WTC11 (cell line): ENCODE measurements around the gene IL4I1. TPM values are rescaled to one million over a fixed set of nuclear protein-coding genes. Genes with fewer than 3 reads are reported as not detected.

Source experiments
- ATAC-seq: fragments of 200-7000 bp; cut with Tn5 transposase; 2 replicates; pipeline ENCODE4 v1.10.0; 2021; ENCODE audit warnings: mild to moderate bottlenecking, moderate library complexity
- CTCF ChIA-PET: fragments of 300-600 bp; sonication (Branson Sonifier 250); formaldehyde crosslinking; loops from one replicate; lab custom pipeline; 2021; ENCODE audit warnings: antibody characterized with exemption; lab: Charles Lee
- POLR2A ChIA-PET: fragments of 350-600 bp; sonication (Branson Sonifier 250); formaldehyde crosslinking; loops from one replicate; lab custom pipeline; 2021; ENCODE audit warnings: antibody characterized with exemption; lab: Charles Lee
- DNase-seq: peaks from one replicate; pipeline ENCODE4 v3.0.0; 2021; ENCODE audit warnings: low spot score
- H3K27ac Mint-ChIP-seq: 2 replicates; pipeline ENCODE4 v1.8.0; 2021; ENCODE audit warnings: mixed read lengths
- H3K27me3 Mint-ChIP-seq: 2 replicates; pipeline ENCODE4 v1.8.0; 2021; ENCODE audit warnings: low read depth, mild to moderate bottlenecking, moderate library complexity, mixed read lengths
- H3K36me3 Mint-ChIP-seq: 2 replicates; pipeline ENCODE4 v1.8.0; 2021; ENCODE audit warnings: mixed read lengths
- H3K4me1 Mint-ChIP-seq: 2 replicates; pipeline ENCODE4 v1.8.0; 2022; ENCODE audit warnings: mixed read lengths
- H3K4me3 Mint-ChIP-seq: 2 replicates; pipeline ENCODE4 v1.8.0; 2021; ENCODE audit warnings: mild to moderate bottlenecking, moderate library complexity, mixed read lengths
- H3K9me3 Mint-ChIP-seq: 2 replicates; pipeline ENCODE4 v1.8.0; 2021; ENCODE audit warnings: mixed read lengths
- AR ChIP-seq: fragments of 250-450 bp; sonication (Bioruptor Pico); IDR thresholded peaks from 2 replicates; pipeline ENCODE4 v1.9.0; 2021; ENCODE audit warnings: mild to moderate bottlenecking
- CBFB ChIP-seq: sonication (generic); formaldehyde crosslinking; IDR thresholded peaks from 2 replicates; pipeline ENCODE4 v1.8.1; 2022; ENCODE audit warnings: mild to moderate bottlenecking, low read depth, missing genetic modification reagents
- CTCF ChIP-seq: fragments of 200-600 bp; IDR thresholded peaks from 2 replicates; pipeline ENCODE4 v1.8.0; 2022; ENCODE audit warnings: antibody characterized with exemption
- EMX1 ChIP-seq: fragments of 250-450 bp; sonication (Bioruptor Pico); IDR thresholded peaks from 2 replicates; pipeline ENCODE4 v1.8.0; 2021; ENCODE audit warnings: mild to moderate bottlenecking
- GTF2I ChIP-seq: fragments of 250-450 bp; sonication (Bioruptor Pico); conservative IDR thresholded peaks from 2 replicates; pipeline ENCODE4 v1.4.0; 2021; ENCODE audit warnings: mild to moderate bottlenecking
- HMGA2 ChIP-seq: fragments of 250-450 bp; sonication (Bioruptor Pico); IDR thresholded peaks from 2 replicates; pipeline ENCODE4 v1.4.0; 2021; ENCODE audit warnings: mild to moderate bottlenecking, moderate library complexity
- JUN ChIP-seq: sonication (generic); formaldehyde crosslinking; IDR thresholded peaks from 2 replicates; pipeline ENCODE4 v1.8.0; 2023; ENCODE audit warnings: mild to moderate bottlenecking, missing genetic modification reagents
- NR1H2 ChIP-seq: sonication (generic); formaldehyde crosslinking; IDR thresholded peaks from 2 replicates; pipeline ENCODE4 v1.9.0; 2021; ENCODE audit warnings: mild to moderate bottlenecking, moderate library complexity, missing genetic modification reagents
- OVOL2 ChIP-seq: fragments of 250-450 bp; sonication (Bioruptor Pico); IDR thresholded peaks from 2 replicates; pipeline ENCODE4 v1.9.0; 2021; ENCODE audit warnings: mild to moderate bottlenecking, borderline replicate concordance
- SMAD3 ChIP-seq: sonication (generic); formaldehyde crosslinking; IDR thresholded peaks from 2 replicates; pipeline ENCODE4 v1.8.0; 2022; ENCODE audit warnings: missing genetic modification reagents, mild to moderate bottlenecking, borderline replicate concordance
- SMAD4 ChIP-seq: sonication (generic); formaldehyde crosslinking; IDR thresholded peaks from 2 replicates; pipeline ENCODE4 v1.8.0; 2022; ENCODE audit warnings: mild to moderate bottlenecking, missing genetic modification reagents
- ZMAT4 ChIP-seq: fragments of 250-450 bp; sonication (Bioruptor Pico); IDR thresholded peaks from 2 replicates; pipeline ENCODE4 v1.9.0; 2021; ENCODE audit warnings: mild to moderate bottlenecking
- ZNF121 ChIP-seq: sonication (generic); formaldehyde crosslinking; IDR thresholded peaks from 2 replicates; pipeline ENCODE4 v1.8.0; 2023; ENCODE audit warnings: missing genetic modification reagents
- ZNF671 ChIP-seq: fragments of 250-450 bp; sonication (Bioruptor Pico); IDR thresholded peaks from 2 replicates; pipeline ENCODE4 v1.8.0; 2021; ENCODE audit warnings: mild to moderate bottlenecking
- total RNA-seq: library from RNA; stranded (reverse); gene quantifications from 3 replicates; pipeline ENCODE4 v1.2.3, GENCODE V29; 2021
- TF ChIP-seq, protein P1 (sequence below): sonication (generic); formaldehyde crosslinking; IDR thresholded peaks from 2 replicates; pipeline ENCODE4 v1.8.0; 2022; ENCODE audit warnings: mild to moderate bottlenecking, missing genetic modification reagents
- TF ChIP-seq, protein P2 (sequence below): fragments of 250-450 bp; sonication (Bioruptor Pico); IDR thresholded peaks from 2 replicates; pipeline ENCODE4 v2.1.2; 2022; ENCODE audit warnings: mild to moderate bottlenecking, moderate library complexity
- TF ChIP-seq, protein P3 (sequence below): sonication (generic); formaldehyde crosslinking; IDR thresholded peaks from 2 replicates; pipeline ENCODE4 v1.8.0; 2022; ENCODE audit warnings: mild to moderate bottlenecking, missing genetic modification reagents
- TF ChIP-seq, protein P4 (sequence below): sonication (generic); formaldehyde crosslinking; IDR thresholded peaks from 2 replicates; pipeline ENCODE4 v1.8.1; 2023; ENCODE audit warnings: mild to moderate bottlenecking, missing genetic modification reagents, moderate library complexity

The IL4I1 gene
- total RNA-seq, 1 experiment from 2014 or later = 0.83 TPM

- TF ChIP-seq, protein P1, sequence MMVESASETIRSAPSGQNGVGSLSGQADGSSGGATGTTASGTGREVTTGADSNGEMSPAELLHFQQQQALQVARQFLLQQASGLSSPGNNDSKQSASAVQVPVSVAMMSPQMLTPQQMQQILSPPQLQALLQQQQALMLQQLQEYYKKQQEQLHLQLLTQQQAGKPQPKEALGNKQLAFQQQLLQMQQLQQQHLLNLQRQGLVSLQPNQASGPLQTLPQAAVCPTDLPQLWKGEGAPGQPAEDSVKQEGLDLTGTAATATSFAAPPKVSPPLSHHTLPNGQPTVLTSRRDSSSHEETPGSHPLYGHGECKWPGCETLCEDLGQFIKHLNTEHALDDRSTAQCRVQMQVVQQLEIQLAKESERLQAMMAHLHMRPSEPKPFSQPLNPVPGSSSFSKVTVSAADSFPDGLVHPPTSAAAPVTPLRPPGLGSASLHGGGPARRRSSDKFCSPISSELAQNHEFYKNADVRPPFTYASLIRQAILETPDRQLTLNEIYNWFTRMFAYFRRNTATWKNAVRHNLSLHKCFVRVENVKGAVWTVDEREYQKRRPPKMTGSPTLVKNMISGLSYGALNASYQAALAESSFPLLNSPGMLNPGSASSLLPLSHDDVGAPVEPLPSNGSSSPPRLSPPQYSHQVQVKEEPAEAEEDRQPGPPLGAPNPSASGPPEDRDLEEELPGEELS (CRISPR knock-in tag) = no peak
- TF ChIP-seq ZNF121 (CRISPR knock-in tag) (no peak), EMX1 (CRISPR knock-in tag) (no peak), ZMAT4 (CRISPR knock-in tag) (no peak), GTF2I (CRISPR knock-in tag) (no peak)
- TF ChIP-seq, protein P2, sequence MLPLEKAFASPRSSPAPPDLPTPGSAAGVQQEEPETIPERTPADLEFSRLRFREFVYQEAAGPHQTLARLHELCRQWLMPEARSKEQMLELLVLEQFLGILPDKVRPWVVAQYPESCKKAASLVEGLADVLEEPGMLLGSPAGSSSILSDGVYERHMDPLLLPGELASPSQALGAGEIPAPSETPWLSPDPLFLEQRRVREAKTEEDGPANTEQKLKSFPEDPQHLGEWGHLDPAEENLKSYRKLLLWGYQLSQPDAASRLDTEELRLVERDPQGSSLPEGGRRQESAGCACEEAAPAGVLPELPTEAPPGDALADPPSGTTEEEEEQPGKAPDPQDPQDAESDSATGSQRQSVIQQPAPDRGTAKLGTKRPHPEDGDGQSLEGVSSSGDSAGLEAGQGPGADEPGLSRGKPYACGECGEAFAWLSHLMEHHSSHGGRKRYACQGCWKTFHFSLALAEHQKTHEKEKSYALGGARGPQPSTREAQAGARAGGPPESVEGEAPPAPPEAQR (CRISPR knock-in tag) = no peak
Observed at GRCh38 chr19:49921871-49922795, 25.4 kb upstream of the IL4I1 start (continued).

DNA sequence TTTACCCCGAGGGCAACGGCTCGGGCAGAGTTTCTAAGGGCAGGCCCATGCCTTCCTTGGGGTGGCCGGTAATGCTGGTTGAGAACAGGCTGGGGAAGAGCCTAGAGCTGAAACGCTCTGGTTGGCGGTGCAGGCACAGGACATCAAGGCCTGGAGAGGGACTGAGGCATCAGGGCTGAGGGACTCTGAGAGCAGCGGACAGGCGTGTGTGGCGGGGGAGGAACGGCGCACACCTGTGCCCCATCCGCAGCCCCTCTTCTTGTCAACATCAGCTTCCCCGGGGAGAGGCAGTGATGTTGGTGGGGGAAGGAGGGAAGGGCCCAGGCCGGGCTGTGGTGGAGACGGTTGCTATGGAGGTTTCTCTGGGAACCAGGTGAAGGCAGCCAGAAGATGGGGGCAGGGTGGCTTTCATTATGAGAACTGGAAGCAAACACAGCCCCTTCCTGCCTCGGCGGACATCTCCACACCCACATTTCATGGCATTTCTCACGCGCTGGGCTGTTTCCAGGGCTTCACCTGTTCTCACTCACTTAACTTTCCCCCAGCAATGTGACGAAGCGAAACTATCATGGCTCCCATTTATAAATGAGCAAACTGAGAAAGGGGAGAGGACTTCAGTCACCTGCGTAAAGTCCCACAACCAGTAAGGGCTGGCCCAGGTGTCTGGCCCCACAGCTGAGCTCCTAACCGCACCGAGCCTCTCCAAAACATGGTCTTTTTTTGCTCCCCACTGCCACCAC is 24.1 kb upstream of the IL4I1 start:
- ATAC-seq (no peak; the same call in 1 of the 2 replicates), DNase-seq (no peak)
- Mint-ChIP-seq H3K4me1 (peaks cover 38% of the 10 kb centered on the region), H3K27ac (peak overlapping the region; percentile 57; the same call in 1 of the 2 replicates), H3K27me3 (no peaks in the 10 kb centered on the region), H3K9me3 (no peaks in the 10 kb centered on the region), H3K4me3 (no peak overlapping the region), H3K36me3 (peaks cover 30% of the 10 kb centered on the region)
- POLR2A ChIA-PET = interaction anchor here (0.5 to 1.0 kb wide), 3 partner anchors 9 to 169 kb away, joined by 3 to 4 read pairs (median 3); no protein-coding TSS in a partner anchor
- CTCF ChIA-PET = interaction anchor here (1.6 kb wide), 1 partner anchor 31 kb away, joined by 5 read pairs; no protein-coding TSS in a partner anchor
- TF ChIP-seq NR1H2 (CRISPR knock-in tag) = no peak
- TF ChIP-seq, protein P3, sequence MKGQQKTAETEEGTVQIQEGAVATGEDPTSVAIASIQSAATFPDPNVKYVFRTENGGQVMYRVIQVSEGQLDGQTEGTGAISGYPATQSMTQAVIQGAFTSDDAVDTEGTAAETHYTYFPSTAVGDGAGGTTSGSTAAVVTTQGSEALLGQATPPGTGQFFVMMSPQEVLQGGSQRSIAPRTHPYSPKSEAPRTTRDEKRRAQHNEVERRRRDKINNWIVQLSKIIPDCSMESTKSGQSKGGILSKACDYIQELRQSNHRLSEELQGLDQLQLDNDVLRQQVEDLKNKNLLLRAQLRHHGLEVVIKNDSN = no peak
- TF ChIP-seq ZNF671 (CRISPR knock-in tag) = no peak
- TF ChIP-seq SMAD3 (CRISPR knock-in tag) = no peak
- TF ChIP-seq AR = no peak
- no peak for TF ChIP-seq HMGA2
- no peak for TF ChIP-seq CTCF
- no peak for TF ChIP-seq OVOL2
- no peak for TF ChIP-seq CBFB
- no peak for TF ChIP-seq SMAD4
- TF ChIP-seq JUN = no peak
- TF ChIP-seq, protein P4, sequence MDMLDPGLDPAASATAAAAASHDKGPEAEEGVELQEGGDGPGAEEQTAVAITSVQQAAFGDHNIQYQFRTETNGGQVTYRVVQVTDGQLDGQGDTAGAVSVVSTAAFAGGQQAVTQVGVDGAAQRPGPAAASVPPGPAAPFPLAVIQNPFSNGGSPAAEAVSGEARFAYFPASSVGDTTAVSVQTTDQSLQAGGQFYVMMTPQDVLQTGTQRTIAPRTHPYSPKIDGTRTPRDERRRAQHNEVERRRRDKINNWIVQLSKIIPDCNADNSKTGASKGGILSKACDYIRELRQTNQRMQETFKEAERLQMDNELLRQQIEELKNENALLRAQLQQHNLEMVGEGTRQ (CRISPR knock-in tag) = no peak
